Breast epithelium (tissue), 3 donors: ENCODE measurements around the gene ODF4.

ENCODE experiments used
- CTCF ChIP-seq, 3 donors: fragments of 450-650 bp; IDR thresholded peaks; one replicate each; pipeline ENCODE4 v1.5.1; 2016 to 2017; ENCODE audit warnings: antibody characterized with exemption in 3 of 3, mild to moderate bottlenecking in 3 of 3, moderate library complexity in 3 of 3
- POLR2A ChIP-seq: fragments of 450-650 bp; IDR thresholded peaks from one replicate; pipeline ENCODE4 v1.6.1; 2016; ENCODE audit warnings: antibody characterized with exemption, mild to moderate bottlenecking, moderate library complexity
- POLR2AphosphoS5 ChIP-seq, 3 donors: sonication (generic); formaldehyde crosslinking; IDR thresholded peaks; one replicate each; pipeline ENCODE4 v1.6.1; 2017; ENCODE audit warnings: antibody characterized with exemption in 3 of 3

DNA sequence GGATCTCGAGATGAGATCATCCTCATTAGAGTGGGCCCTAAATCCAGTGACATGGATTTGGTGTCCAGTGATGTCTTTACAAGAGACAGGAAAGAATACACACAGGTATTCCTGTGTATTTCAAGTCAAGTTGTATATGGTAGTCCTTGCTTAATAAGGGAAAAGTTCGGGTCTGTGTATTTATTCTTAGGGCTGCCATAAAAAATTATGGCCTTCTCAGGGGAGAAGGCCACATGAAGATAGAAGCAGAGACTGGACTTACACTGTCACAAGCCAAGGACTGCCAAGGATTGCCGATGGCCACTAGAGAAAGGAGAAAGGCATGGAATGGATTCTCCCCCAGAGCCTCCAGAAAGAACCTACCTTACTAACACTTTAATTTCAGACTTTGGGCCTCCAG lies 28.6 kb downstream of the ODF4 start:
- no peak for TF ChIP-seq CTCF (IDR thresholded peaks at IDR 0.05)
- no peak for TF ChIP-seq POLR2A
- TF ChIP-seq POLR2AphosphoS5 (IDR thresholded peaks at IDR 0.05): no peak
